Lung (tissue), 12 donors: Measurements from ENCODE around the gene ADAMTS14. TPM values are rescaled to one million over a fixed set of nuclear protein-coding genes. Genes with fewer than 3 reads are reported as not detected.

Experiments used
- ATAC-seq: fragments of 200-7000 bp; cut with Tn5 transposase; one replicate; pipeline ENCODE4 v1.9.1; 2020; ENCODE audit warnings: moderate number of reproducible peaks; ENCODE audit not compliant: insufficient read depth, low FRiP score
- DNase-seq, 3 donors: peaks; one replicate each; pipeline ENCODE4 v3.0.0-alpha.2; 2013 to 2017
- H3K27ac ChIP-seq, 2 donors: one replicate each; pipeline ENCODE4 v1.5.1; 2013; ENCODE audit warnings: mild to moderate bottlenecking in 2 of 2, moderate library complexity in 2 of 2, control low read depth in 1 of 2, inconsistent platforms in 1 of 2, low read depth in 1 of 2, low read length in 1 of 2
- H3K27me3 ChIP-seq, 3 donors: one replicate each; pipeline ENCODE4 v1.5.1; 2013; ENCODE audit warnings: low read length in 2 of 3; ENCODE audit not compliant: control insufficient read depth in 3 of 3, insufficient read depth in 3 of 3
- H3K36me3 ChIP-seq, 4 donors: one replicate each; pipeline ENCODE4 v1.5.1; 2013; ENCODE audit warnings: low read length in 4 of 4, mild to moderate bottlenecking in 1 of 4, moderate library complexity in 1 of 4; ENCODE audit not compliant: control insufficient read depth in 4 of 4, insufficient read depth in 4 of 4
- H3K4me1 ChIP-seq, 5 donors: one replicate each; pipeline ENCODE4 v1.5.1; 2013; ENCODE audit warnings: low read length in 5 of 5, mild to moderate bottlenecking in 2 of 5, moderate library complexity in 1 of 5; ENCODE audit not compliant: control insufficient read depth in 5 of 5, insufficient read depth in 5 of 5
- H3K4me3 ChIP-seq: one replicate; pipeline ENCODE4 v1.5.1; 2013; ENCODE audit warnings: mild to moderate bottlenecking, control low read depth, moderate library complexity
- H3K9ac ChIP-seq, 2 donors: one replicate each; pipeline ENCODE4 v1.5.1; 2013; ENCODE audit warnings: low read length in 2 of 2, control low read depth in 1 of 2; ENCODE audit not compliant: insufficient read depth in 1 of 2
- H3K9me3 ChIP-seq, 4 donors: one replicate each; pipeline ENCODE4 v1.5.1; 2013; ENCODE audit warnings: low read length in 3 of 4, mild to moderate bottlenecking in 1 of 4, moderate library complexity in 1 of 4; ENCODE audit not compliant: control insufficient read depth in 4 of 4, insufficient read depth in 3 of 4
- CTCF ChIP-seq: IDR thresholded peaks from 2 replicates; pipeline ENCODE4 v1.5.1; 2012; ENCODE audit warnings: mild to moderate bottlenecking; ENCODE audit errors: control extremely low read depth, extremely low read depth
- WGBS, 2 donors: extraction: QIAGEN DNeasy Blood & Tissue Kit; methylation state at CpG; one replicate each; pipeline ENCODE4 v1.1.7; 2013; 5-methylcytosine and 5-hydroxymethylcytosine counted together
- polyA plus RNA-seq, 2 donors: library from polyadenylated mRNA; stranded (reverse); fragments of 200-250 nt; gene quantifications; one replicate each; pipeline ENCODE4 v1.2.1, GENCODE V29; 2013
- total RNA-seq, 2 donors: library from RNA; depleted of rRNA in 1 of 2; stranded (reverse); fragments of >200 nt in 1 of 2; gene quantifications; one replicate each; pipeline ENCODE4 v1.2.1, GENCODE V29; 2014 to 2021
- donor health status: control.
- donor health status: control.
- donor health status: Bipolar disorder and iron deficiency.
- donor health status: healthy.
- donor health status: DM: yes; HTN: yes; CAD: no.

The ADAMTS14 gene
- total and polyA plus RNA-seq, 4 donors: 0.47 to 3.9 (median 1.2) TPM

GRCh38 chr10:70685455-70685911, 13.2 kb downstream of the ADAMTS14 start:
- Histone ChIP-seq H3K36me3 (no peaks in the 10 kb centered on the region), H3K9ac (no peak overlapping the region)

DNA sequence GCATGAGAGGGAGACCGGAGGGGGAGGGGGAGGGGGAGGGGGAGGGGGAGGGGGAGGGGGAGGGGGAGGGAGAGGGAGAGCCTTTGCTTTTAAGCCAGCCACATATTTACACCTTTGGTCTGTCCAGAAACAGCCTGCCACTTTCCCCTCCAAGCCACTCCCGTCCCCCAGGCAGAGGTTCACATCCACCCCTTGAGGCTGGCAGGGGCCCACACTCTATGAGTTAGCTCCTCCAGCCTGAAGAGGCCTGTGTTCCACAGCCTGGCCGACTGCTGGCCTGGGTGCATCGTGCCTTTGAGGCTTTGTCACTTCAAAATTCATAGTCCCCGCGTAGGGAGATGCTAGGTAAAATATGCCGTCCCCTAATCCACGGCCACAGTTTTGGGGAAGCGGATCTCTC, 16.5 kb downstream of the ADAMTS14 start:
- Histone ChIP-seq H3K9ac (no peak overlapping the region), H3K27me3 (no peaks in the 10 kb centered on the region), H3K4me3 (no peak overlapping the region), H3K36me3 (no peaks in the 10 kb centered on the region), H3K9me3 (no peaks in the 10 kb centered on the region), H3K4me1 (peaks cover 0 to 25% (median 8%) of the 10 kb centered on the region in 5 donors), H3K27ac (no peak overlapping the region)
- 89 to 92% methylated on average over 8 of the region's 9 CpGs for WGBS, 2 donors
- ATAC-seq (no peak), DNase-seq (no peak)
- TF ChIP-seq CTCF: no peak

More at GRCh38 chr10:70685455-70685911, 13.2 kb downstream of the ADAMTS14 start:
- no peak for TF ChIP-seq CTCF
- no peaks in the 10 kb centered on the region for H3K9me3 ChIP-seq
- ATAC-seq (no peak), DNase-seq (no peak)
- no peak overlapping the region for H3K4me3 ChIP-seq
- no peaks in the 10 kb centered on the region for H3K27me3 ChIP-seq
- no peak overlapping the region for H3K27ac ChIP-seq
- WGBS, 2 donors: 95 to 98% methylated on average over 8 of the region's 8 CpGs
- H3K4me1 ChIP-seq: peaks cover 0 to 20% (median 0%) of the 10 kb centered on the region in 5 donors

GRCh38 chr10:70689661-70690060, 17.4 kb downstream of the ADAMTS14 start:
- H3K9ac ChIP-seq: no peak overlapping the region
- H3K27ac ChIP-seq: no peak overlapping the region
- H3K9me3 ChIP-seq: no peaks in the 10 kb centered on the region
- H3K4me1 ChIP-seq: peaks cover 0 to 26% (median 11%) of the 10 kb centered on the region in 5 donors
- TF ChIP-seq CTCF: no peak
- 92 to 97% methylated on average over 12 of the region's 12 CpGs for WGBS, 2 donors
- no peak overlapping the region for H3K4me3 ChIP-seq
- DNase-seq (no peak), ATAC-seq (no peak)
- no peaks in the 10 kb centered on the region for H3K36me3 ChIP-seq
- no peaks in the 10 kb centered on the region for H3K27me3 ChIP-seq

- 65 to 68% methylated on average over 11 of the region's 11 CpGs for WGBS, 2 donors
- ATAC-seq: no peak
These were observed 18.3 kb downstream of the ADAMTS14 start for GRCh38 chr10:70690589-70690988.

More at GRCh38 chr10:70690589-70690988, 18.3 kb downstream of the ADAMTS14 start:
- H3K4me1 ChIP-seq: peaks cover 0 to 33% (median 11%) of the 10 kb centered on the region in 5 donors
- H3K9me3 ChIP-seq: no peaks in the 10 kb centered on the region
- DNase-seq: peak in 2 of 3 donors; percentile 32 to 43
- H3K4me3 ChIP-seq: no peak overlapping the region
- no peak overlapping the region for H3K27ac ChIP-seq
- no peaks in the 10 kb centered on the region for H3K36me3 ChIP-seq
- no peak overlapping the region for H3K9ac ChIP-seq
- no peaks in the 10 kb centered on the region for H3K27me3 ChIP-seq
- no peak for TF ChIP-seq CTCF
